Peyer's patch (tissue), 4 donors: ENCODE measurements around the gene DDX3X.

Experiments
- CTCF ChIP-seq, 6 experiments: fragments of 450-650 bp in 4 of 6; fragments of 200-600 bp in 2 of 6; sonication (generic) in 1 of 6; IDR thresholded peaks; one replicate each; pipeline ENCODE4 v1.5.1; 2017 to 2019; ENCODE audit warnings: antibody characterized with exemption in 6 of 6, mild to moderate bottlenecking in 3 of 6, moderate library complexity in 1 of 6
- POLR2A ChIP-seq, 2 donors: fragments of 450-650 bp; IDR thresholded peaks; one replicate each; pipeline ENCODE4 v1.5.1; 2017; ENCODE audit warnings: antibody characterized with exemption in 2 of 2, mild to moderate bottlenecking in 2 of 2, moderate library complexity in 2 of 2

DNA sequence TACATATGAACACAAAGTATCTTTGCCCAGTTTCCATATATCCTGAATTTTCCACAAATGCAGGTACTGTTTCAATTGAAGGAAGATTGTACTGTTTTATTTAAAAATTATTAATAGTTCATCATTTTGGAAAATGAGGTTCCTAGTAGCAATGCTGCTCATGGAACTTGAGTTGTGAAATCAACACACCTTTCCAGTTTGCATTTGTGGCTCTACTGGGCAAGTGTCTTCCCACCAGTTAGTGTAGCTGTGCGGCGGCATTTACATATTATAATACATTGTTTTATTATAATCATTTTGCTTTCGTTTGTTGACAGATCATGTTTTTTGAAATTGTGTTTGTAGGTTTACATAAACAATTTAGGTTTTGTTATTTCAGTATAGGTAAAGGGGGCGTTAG is 2.0 kb upstream of the DDX3X start:
- TF ChIP-seq POLR2A (IDR thresholded peaks at IDR 0.05): no peak
- TF ChIP-seq CTCF (IDR thresholded peaks at IDR 0.05): no peak
